Activated T-helper 9 cell treated with anti-CD3 and anti-CD28 coated beads, Interleukin-2, amount 50 U/mL, for 16 hours (primary cell): ENCODE results near the gene TAB2.
A peak's percentile ranks its signal among the peaks of the same experiment; 100 is the strongest.
"Not testable (repeated sequence)": the region's sequence is repeated elsewhere in the genome, so short reads cannot be mapped to it uniquely, and the experiment has no call there.

Experiments
- DNase-seq: peaks from one replicate; pipeline ENCODE4 v3.0.0-alpha.2; 2020; ENCODE audit warnings: low read depth

Gene TAB2

GRCh38 chr6:149333266-149333620, 15.7 kb downstream of the TAB2 start:
- DNase-seq = no peak

- DNase-seq = no peak
These were observed 16.7 kb downstream of the TAB2 start for GRCh38 chr6:149334201-149334600.

GRCh38 chr6:149334682-149335160, 17.2 kb downstream of the TAB2 start:
- DNase-seq = no peak

GRCh38 chr6:149335924-149336608, 18.6 kb downstream of the TAB2 start:
- peak; percentile 31 for DNase-seq

GRCh38 chr6:149336609-149336928, 19.1 kb downstream of the TAB2 start:
- no peak for DNase-seq

GRCh38 chr6:149337320-149337719, 19.8 kb downstream of the TAB2 start:
- DNase-seq = no peak

- DNase-seq = no peak
These were observed 22.7 kb downstream of the TAB2 start for GRCh38 chr6:149340200-149340599.

GRCh38 chr6:149342525-149342924, 25.0 kb downstream of the TAB2 start:
- DNase-seq = no peak

GRCh38 chr6:149343501-149343900, 26.0 kb downstream of the TAB2 start:
- no peak for DNase-seq

- DNase-seq = no peak
These were observed 28.6 kb downstream of the TAB2 start for GRCh38 chr6:149346078-149346477.

- DNase-seq = no peak
These were observed 29.6 kb downstream of the TAB2 start for GRCh38 chr6:149347067-149347466.

GRCh38 chr6:149349279-149349678, 31.8 kb downstream of the TAB2 start:
- DNase-seq = not testable (repeated sequence)

- no peak for DNase-seq
These were observed 36.5 kb downstream of the TAB2 start for GRCh38 chr6:149354009-149354408.

- DNase-seq = no peak
These were observed 38.7 kb downstream of the TAB2 start for GRCh38 chr6:149356081-149356750.

- DNase-seq = no peak
These were observed 40.4 kb downstream of the TAB2 start for GRCh38 chr6:149357726-149358538.

GRCh38 chr6:149359440-149359839, 41.9 kb downstream of the TAB2 start:
- no peak for DNase-seq

GRCh38 chr6:149360536-149360935, 43.0 kb downstream of the TAB2 start:
- no peak for DNase-seq

GRCh38 chr6:149362289-149362688, 44.8 kb downstream of the TAB2 start:
- DNase-seq = no peak

- no peak for DNase-seq
These were observed 45.6 kb downstream of the TAB2 start for GRCh38 chr6:149363154-149363553.

GRCh38 chr6:149364557-149364956, 47.0 kb downstream of the TAB2 start:
- DNase-seq = no peak

- DNase-seq = no peak
These were observed 47.7 kb downstream of the TAB2 start for GRCh38 chr6:149365197-149365596.

GRCh38 chr6:149366267-149366921, 48.9 kb downstream of the TAB2 start:
- DNase-seq = no peak

GRCh38 chr6:149368065-149368464, 50.6 kb downstream of the TAB2 start:
- DNase-seq = no peak
